ENCODE measurements around the gene FGF7.

- no peak for TF ChIP-seq CTCF (IDR thresholded peaks at IDR 0.05; ENCODE audit: insufficient read depth, low read depth, low read length)
- TF ChIP-seq EZH2 (IDR thresholded peaks at IDR 0.05; ENCODE audit: insufficient read depth, low read length), result no peak
Measured at GRCh38 chr15:49428409-49429095, 5.5 kb downstream of the FGF7 start.

All from astrocyte (in vitro differentiated cells and primary cell).